Panc1 (cell line): ENCODE measurements around the gene AGA. TPM values are rescaled to one million over a fixed set of nuclear protein-coding genes. Genes with fewer than 3 reads are reported as not detected.
A peak's percentile ranks its signal among the peaks of the same experiment; 100 is the strongest.

Experiments
- ATAC-seq: fragments of 200-7000 bp; cut with Tn5 transposase; 2 replicates; pipeline ENCODE4 v1.9.1; 2020; ENCODE audit warnings: mild to moderate bottlenecking, moderate library complexity
- Bru-seq: library from RNA; stranded (reverse); fragments of 400-500 nt; gene quantifications from one replicate; lab custom pipeline; 2021; lab: Mats Ljungman, UMichigan
- BruChase-seq, 2 experiments: library from RNA; stranded (reverse); fragments of 400-500 nt; gene quantifications; one replicate each; lab custom pipeline; 2021; lab: Mats Ljungman, UMichigan
- BruUV-seq: library from RNA; stranded (reverse); fragments of 400-500 nt; replicated peaks from 2 replicates; lab custom pipeline; 2021; lab: Mats Ljungman, UMichigan
- CTCF ChIA-PET: fragments of 300-600 bp; sonication (Branson Sonifier 250); formaldehyde crosslinking; loops from one replicate; lab custom pipeline; 2022; ENCODE audit warnings: antibody characterized with exemption; lab: Charles Lee
- POLR2A ChIA-PET: fragments of 300-600 bp; sonication (Branson Sonifier 250); formaldehyde crosslinking; loops from one replicate; lab custom pipeline; 2022; ENCODE audit warnings: antibody characterized with exemption; lab: Charles Lee
- DNase-seq: peaks from one replicate; pipeline ENCODE4 v3.0.0-alpha.2; 2010; ENCODE audit warnings: low read depth, low spot score
- H3K27ac ChIP-seq: 2 replicates; pipeline ENCODE4 v1.5.1; 2011; ENCODE audit warnings: mild to moderate bottlenecking, low read length, inconsistent platforms
- H3K27me3 ChIP-seq: fragments of 200-500 bp; sonication (Bioruptor generic); 2 replicates; pipeline ENCODE4 v1.6.0; 2014; ENCODE audit warnings: low read length, inconsistent platforms; ENCODE audit not compliant: control insufficient read depth, insufficient read depth
- H3K36me3 ChIP-seq: fragments of 200-500 bp; sonication (Bioruptor generic); 2 replicates; pipeline ENCODE4 v1.5.1; 2014; ENCODE audit warnings: inconsistent platforms, mild to moderate bottlenecking, low read length, moderate library complexity; ENCODE audit not compliant: control insufficient read depth, insufficient read depth
- H3K4me1 ChIP-seq: 2 replicates; pipeline ENCODE4 v1.5.1; 2011; ENCODE audit warnings: inconsistent platforms, mild to moderate bottlenecking, low read length, moderate library complexity; ENCODE audit not compliant: control insufficient read depth, insufficient read depth
- H3K4me3 ChIP-seq, 2 experiments: 2 replicates each; pipeline ENCODE4 v1.5.1; 2011 to 2012; ENCODE audit warnings: low read depth in 2 of 2, low read length in 2 of 2, mild to moderate bottlenecking in 2 of 2, inconsistent platforms in 1 of 2, moderate library complexity in 1 of 2
- H3K9me3 ChIP-seq: fragments of 200-500 bp; sonication (Bioruptor generic); 2 replicates; pipeline ENCODE4 v1.5.1; 2014; ENCODE audit warnings: low read depth, mild to moderate bottlenecking, inconsistent platforms, low read length, moderate library complexity; ENCODE audit not compliant: control insufficient read depth, insufficient read depth
- POLR2AphosphoS5 ChIP-seq: IDR thresholded peaks from 2 replicates; pipeline ENCODE4 v1.6.1; 2012; ENCODE audit warnings: mild to moderate bottlenecking, low read depth, low read length, moderate library complexity
- SIN3A ChIP-seq: IDR thresholded peaks from 2 replicates; pipeline ENCODE4 v1.6.1; 2012; ENCODE audit warnings: low read depth, mild to moderate bottlenecking, low read length, moderate library complexity, borderline replicate concordance; ENCODE audit not compliant: insufficient read depth
- TCF7L2 ChIP-seq: IDR thresholded peaks from 2 replicates; pipeline ENCODE4 v1.6.1; 2011; ENCODE audit warnings: mild to moderate bottlenecking, low read depth, low read length, inconsistent platforms
- in situ Hi-C: cut with HindIII; loops from 2 replicates; pipeline ENCODE4 v1.10.0; 2016; ENCODE audit warnings: low sequenced_read_pairs, low pct_unique_long_range_greater_than_20kb
- intact Hi-C: fragments of 100-400 bp; cut with micrococcal nuclease; formaldehyde crosslinking; loops from one replicate; pipeline ENCODE4 v1.10.0; 2022; ENCODE audit not compliant: unreplicated experiment
- long read RNA-seq: library from polyadenylated mRNA; unstranded; transcript quantifications from one replicate; pipeline ENCODE4 v2.0.0, GENCODE V29; 2021; ENCODE audit not compliant: unreplicated experiment
- polyA plus RNA-seq: library from polyadenylated mRNA; unstranded; fragments of >200 nt; gene quantifications from one replicate; pipeline ENCODE4 v1.2.1, GENCODE V29; 2012; ENCODE audit warnings: missing spikeins; ENCODE audit not compliant: insufficient read length
- total RNA-seq: library from RNA; stranded (reverse); gene quantifications from one replicate; pipeline ENCODE4 v1.2.1, GENCODE V29; 2021; ENCODE audit not compliant: unreplicated experiment
- TF ChIP-seq, protein P1 (sequence below): fragments of 450-650 bp; IDR thresholded peaks from 2 replicates; pipeline ENCODE4 v1.5.1; 2017; ENCODE audit warnings: mild to moderate bottlenecking
- TF ChIP-seq, protein P2 (sequence below), 2 experiments: IDR thresholded peaks; 2 replicates each; pipeline ENCODE4 v1.6.1; 2011 to 2012; ENCODE audit warnings: low read depth in 2 of 2, control low read depth in 1 of 2, low read length in 1 of 2, mild to moderate bottlenecking in 1 of 2, moderate library complexity in 1 of 2; ENCODE audit not compliant: insufficient read depth in 1 of 2

Gene AGA
- 15.4 TPM for total RNA-seq
- 17.9 TPM for polyA plus RNA-seq
- percentile 62 among the genes with signal in this experiment for Bru-seq, nascent RNA
- BruChase-seq, experiment 1, labeled RNA remaining after a 2-hour chase = percentile 55 among the genes with signal in this experiment
- BruChase-seq, experiment 2, labeled RNA remaining after a 6-hour chase = percentile 63 among the genes with signal in this experiment
- long read RNA-seq, transcript AGA-201 (9 exons, 2,107 nt) = major isoform, 29 of 40 reads
- long read RNA-seq, partial matches to known transcripts = 3 of 40 reads
- long read RNA-seq, other reads (novel, unspliced or antisense) = 8 of 40 reads

DNA sequence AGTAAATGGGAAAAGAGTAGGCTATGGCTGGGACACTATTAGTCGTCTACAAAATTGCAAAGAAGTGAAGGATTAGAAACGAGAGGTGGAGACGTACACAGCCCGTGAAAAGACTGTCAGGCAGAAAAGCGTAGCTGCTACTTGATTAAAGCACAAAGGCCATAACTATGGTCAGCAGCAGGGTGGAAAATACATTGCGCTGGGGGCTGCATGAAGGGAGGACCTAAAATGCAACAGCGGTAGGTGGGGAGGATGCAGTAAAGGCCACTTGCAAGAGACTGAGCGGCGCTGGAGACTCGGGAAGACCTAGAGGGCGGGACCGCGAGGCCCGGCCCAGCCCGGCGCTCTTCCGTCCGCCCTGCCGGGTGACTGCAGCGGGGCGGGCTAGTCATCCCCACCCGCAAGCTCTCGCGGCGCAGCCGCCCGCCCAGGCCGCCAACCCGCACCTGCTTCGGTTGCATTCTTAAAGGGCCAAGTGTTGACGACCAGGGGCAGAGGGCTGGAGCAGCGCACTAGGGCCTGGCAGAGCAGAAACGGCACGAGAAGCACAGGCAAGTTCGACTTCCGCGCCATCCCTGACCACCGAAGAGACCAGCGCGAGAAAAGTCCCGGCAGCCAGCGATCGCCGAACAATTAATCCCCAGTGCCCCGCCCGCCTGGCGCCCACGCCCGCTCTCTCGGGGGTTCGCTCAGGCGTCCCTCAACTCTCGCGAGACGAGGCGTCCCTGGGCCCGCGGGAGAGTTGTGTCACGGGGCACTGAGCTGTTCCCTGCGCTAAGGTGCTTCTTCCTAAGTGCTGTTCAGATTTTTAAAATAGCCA lies at the start of gene AGA:
TSS of gene AGA (minus strand) at position 635 of the 820 bp plus-strand sequence. CDS start at position 573, 62 bp downstream.
- no peak for TF ChIP-seq TCF7L2
- 0 out of 2 replicates have a peak, but pooled peaks have one; percentile 72 for TF ChIP-seq SIN3A
- peak; percentile 83 for TF ChIP-seq POLR2AphosphoS5
- TF ChIP-seq, protein P1, sequence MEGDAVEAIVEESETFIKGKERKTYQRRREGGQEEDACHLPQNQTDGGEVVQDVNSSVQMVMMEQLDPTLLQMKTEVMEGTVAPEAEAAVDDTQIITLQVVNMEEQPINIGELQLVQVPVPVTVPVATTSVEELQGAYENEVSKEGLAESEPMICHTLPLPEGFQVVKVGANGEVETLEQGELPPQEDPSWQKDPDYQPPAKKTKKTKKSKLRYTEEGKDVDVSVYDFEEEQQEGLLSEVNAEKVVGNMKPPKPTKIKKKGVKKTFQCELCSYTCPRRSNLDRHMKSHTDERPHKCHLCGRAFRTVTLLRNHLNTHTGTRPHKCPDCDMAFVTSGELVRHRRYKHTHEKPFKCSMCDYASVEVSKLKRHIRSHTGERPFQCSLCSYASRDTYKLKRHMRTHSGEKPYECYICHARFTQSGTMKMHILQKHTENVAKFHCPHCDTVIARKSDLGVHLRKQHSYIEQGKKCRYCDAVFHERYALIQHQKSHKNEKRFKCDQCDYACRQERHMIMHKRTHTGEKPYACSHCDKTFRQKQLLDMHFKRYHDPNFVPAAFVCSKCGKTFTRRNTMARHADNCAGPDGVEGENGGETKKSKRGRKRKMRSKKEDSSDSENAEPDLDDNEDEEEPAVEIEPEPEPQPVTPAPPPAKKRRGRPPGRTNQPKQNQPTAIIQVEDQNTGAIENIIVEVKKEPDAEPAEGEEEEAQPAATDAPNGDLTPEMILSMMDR = no peak
- TF ChIP-seq, protein P2, sequence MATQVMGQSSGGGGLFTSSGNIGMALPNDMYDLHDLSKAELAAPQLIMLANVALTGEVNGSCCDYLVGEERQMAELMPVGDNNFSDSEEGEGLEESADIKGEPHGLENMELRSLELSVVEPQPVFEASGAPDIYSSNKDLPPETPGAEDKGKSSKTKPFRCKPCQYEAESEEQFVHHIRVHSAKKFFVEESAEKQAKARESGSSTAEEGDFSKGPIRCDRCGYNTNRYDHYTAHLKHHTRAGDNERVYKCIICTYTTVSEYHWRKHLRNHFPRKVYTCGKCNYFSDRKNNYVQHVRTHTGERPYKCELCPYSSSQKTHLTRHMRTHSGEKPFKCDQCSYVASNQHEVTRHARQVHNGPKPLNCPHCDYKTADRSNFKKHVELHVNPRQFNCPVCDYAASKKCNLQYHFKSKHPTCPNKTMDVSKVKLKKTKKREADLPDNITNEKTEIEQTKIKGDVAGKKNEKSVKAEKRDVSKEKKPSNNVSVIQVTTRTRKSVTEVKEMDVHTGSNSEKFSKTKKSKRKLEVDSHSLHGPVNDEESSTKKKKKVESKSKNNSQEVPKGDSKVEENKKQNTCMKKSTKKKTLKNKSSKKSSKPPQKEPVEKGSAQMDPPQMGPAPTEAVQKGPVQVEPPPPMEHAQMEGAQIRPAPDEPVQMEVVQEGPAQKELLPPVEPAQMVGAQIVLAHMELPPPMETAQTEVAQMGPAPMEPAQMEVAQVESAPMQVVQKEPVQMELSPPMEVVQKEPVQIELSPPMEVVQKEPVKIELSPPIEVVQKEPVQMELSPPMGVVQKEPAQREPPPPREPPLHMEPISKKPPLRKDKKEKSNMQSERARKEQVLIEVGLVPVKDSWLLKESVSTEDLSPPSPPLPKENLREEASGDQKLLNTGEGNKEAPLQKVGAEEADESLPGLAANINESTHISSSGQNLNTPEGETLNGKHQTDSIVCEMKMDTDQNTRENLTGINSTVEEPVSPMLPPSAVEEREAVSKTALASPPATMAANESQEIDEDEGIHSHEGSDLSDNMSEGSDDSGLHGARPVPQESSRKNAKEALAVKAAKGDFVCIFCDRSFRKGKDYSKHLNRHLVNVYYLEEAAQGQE (IDR thresholded peaks at IDR 0.05; ENCODE audit: insufficient read depth in 1 of 2, low read depth in 2 of 2, low read length in 1 of 2) = no peak
- Histone ChIP-seq H3K9me3 (no peaks in the 10 kb centered on the region), H3K27ac (peak within 1 kb of the TSS; percentile 93), H3K36me3 (no peaks in the 10 kb centered on the region; the same call in 1 of the 2 replicates), H3K27me3 (no peaks in the 10 kb centered on the region), H3K4me1 (peaks cover 3% of the 10 kb centered on the region), H3K4me3 (peak within 1 kb of the TSS; percentile 73 to 94)
- intact Hi-C loops (no loop called here), in situ Hi-C loops (no loop called here)
- CTCF ChIA-PET = no interaction called here
- POLR2A ChIA-PET = interaction anchor here (0.6 kb wide), 1 partner anchor 129 kb away, joined by 3 read pairs; no protein-coding TSS in a partner anchor
- peak; percentile 98 for ATAC-seq
- BruUV-seq = no TSS peak
- peak; percentile 65 for DNase-seq

DNA sequence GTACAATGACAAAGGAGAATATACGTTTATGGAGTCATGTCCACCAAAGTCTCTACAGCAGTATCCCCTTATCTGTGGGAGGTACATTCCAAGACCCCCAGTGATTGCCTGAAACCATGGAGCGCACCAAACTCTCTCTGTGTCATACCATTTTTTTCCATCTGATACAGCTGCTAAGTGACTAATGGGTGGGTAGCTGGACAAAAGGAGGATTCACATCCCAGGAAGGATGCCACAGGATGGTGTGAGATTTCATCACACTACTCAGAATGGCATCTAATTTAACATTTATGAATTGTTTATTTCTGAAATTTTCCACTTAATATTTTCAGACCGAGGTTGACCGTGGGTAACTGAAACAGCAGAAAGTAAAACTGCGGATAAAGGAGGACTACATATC lies 49.8 kb upstream of the AGA start:
- no TSS peak for BruUV-seq
- Histone ChIP-seq H3K27ac (no peak overlapping the region), H3K4me3 (no peak overlapping the region), H3K36me3 (no peaks in the 10 kb centered on the region), H3K4me1 (no peaks in the 10 kb centered on the region), H3K9me3 (no peaks in the 10 kb centered on the region), H3K27me3 (no peaks in the 10 kb centered on the region)
- ChIA-PET POLR2A (no interaction called here), CTCF (no interaction called here)
- DNase-seq = no peak
- TF ChIP-seq, protein P2 (IDR thresholded peaks at IDR 0.05; ENCODE audit: insufficient read depth in 1 of 2, low read depth in 2 of 2, low read length in 1 of 2) = no peak
- TF ChIP-seq, protein P1 = no peak
- no peak for TF ChIP-seq POLR2AphosphoS5
- TF ChIP-seq SIN3A = no peak
- no peak for TF ChIP-seq TCF7L2
- in situ Hi-C loops = no loop called here
- intact Hi-C loops = no loop called here
- ATAC-seq = no peak
